Kidney epithelial cell (primary cell): ENCODE measurements around the gene TMEM179. TPM values are rescaled to one million over a fixed set of nuclear protein-coding genes. Genes with fewer than 3 reads are reported as not detected.

Experiments
- DNase-seq: peaks from one replicate; pipeline ENCODE4 v3.0.0-alpha.2; 2010; ENCODE audit warnings: low read depth
- H3K27me3 ChIP-seq: 2 replicates; pipeline ENCODE4 v1.6.0; 2011; ENCODE audit warnings: low read length; ENCODE audit not compliant: control insufficient read depth, insufficient read depth
- H3K36me3 ChIP-seq: 2 replicates; pipeline ENCODE4 v1.5.1; 2011; ENCODE audit warnings: low read length; ENCODE audit not compliant: control insufficient read depth, insufficient read depth
- H3K4me3 ChIP-seq: 2 replicates; pipeline ENCODE4 v1.5.1; 2011; ENCODE audit warnings: low read depth, mild to moderate bottlenecking, control low read depth, low read length
- total RNA-seq: library from RNA; depleted of rRNA; stranded (reverse); fragments of >200 nt; gene quantifications from 2 replicates; pipeline ENCODE4 v1.2.3, GENCODE V29; 2015
- TF ChIP-seq, protein P1 (sequence below): IDR thresholded peaks from 2 replicates; pipeline ENCODE4 v1.5.1; 2011; ENCODE audit warnings: mild to moderate bottlenecking, moderate library complexity, low read length, control low read depth, inconsistent platforms; ENCODE audit not compliant: insufficient read depth, poor library complexity, severe bottlenecking

The TMEM179 gene
- total RNA-seq, 1 donor from 2014 or later = not detected

DNA sequence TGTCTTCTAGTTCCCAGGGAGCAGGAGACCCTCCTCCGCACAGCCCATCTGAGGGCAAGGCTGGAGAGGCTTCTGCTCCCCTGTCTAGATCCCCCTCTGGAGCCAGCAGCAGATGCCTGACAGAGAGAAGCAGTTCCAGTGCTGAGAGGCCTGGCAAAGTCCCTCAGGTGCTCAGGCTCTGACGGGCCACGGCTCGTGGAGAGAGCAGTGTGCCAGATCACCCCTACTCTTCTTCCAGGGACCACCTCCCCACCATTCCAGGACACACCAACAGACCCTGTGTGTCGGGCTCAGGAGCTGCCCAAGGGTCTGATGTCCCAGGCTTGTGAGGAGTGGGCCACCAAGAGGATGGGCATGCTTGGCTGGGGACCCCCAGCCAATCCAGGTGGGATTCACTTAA is 47.5 kb downstream of the TMEM179 start:
- DNase-seq = no peak
- H3K4me3 ChIP-seq = no peak overlapping the region
- H3K27me3 ChIP-seq = peaks cover 40% of the 10 kb centered on the region
- no peaks in the 10 kb centered on the region for H3K36me3 ChIP-seq
- TF ChIP-seq, protein P1, sequence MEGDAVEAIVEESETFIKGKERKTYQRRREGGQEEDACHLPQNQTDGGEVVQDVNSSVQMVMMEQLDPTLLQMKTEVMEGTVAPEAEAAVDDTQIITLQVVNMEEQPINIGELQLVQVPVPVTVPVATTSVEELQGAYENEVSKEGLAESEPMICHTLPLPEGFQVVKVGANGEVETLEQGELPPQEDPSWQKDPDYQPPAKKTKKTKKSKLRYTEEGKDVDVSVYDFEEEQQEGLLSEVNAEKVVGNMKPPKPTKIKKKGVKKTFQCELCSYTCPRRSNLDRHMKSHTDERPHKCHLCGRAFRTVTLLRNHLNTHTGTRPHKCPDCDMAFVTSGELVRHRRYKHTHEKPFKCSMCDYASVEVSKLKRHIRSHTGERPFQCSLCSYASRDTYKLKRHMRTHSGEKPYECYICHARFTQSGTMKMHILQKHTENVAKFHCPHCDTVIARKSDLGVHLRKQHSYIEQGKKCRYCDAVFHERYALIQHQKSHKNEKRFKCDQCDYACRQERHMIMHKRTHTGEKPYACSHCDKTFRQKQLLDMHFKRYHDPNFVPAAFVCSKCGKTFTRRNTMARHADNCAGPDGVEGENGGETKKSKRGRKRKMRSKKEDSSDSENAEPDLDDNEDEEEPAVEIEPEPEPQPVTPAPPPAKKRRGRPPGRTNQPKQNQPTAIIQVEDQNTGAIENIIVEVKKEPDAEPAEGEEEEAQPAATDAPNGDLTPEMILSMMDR = no peak

DNA sequence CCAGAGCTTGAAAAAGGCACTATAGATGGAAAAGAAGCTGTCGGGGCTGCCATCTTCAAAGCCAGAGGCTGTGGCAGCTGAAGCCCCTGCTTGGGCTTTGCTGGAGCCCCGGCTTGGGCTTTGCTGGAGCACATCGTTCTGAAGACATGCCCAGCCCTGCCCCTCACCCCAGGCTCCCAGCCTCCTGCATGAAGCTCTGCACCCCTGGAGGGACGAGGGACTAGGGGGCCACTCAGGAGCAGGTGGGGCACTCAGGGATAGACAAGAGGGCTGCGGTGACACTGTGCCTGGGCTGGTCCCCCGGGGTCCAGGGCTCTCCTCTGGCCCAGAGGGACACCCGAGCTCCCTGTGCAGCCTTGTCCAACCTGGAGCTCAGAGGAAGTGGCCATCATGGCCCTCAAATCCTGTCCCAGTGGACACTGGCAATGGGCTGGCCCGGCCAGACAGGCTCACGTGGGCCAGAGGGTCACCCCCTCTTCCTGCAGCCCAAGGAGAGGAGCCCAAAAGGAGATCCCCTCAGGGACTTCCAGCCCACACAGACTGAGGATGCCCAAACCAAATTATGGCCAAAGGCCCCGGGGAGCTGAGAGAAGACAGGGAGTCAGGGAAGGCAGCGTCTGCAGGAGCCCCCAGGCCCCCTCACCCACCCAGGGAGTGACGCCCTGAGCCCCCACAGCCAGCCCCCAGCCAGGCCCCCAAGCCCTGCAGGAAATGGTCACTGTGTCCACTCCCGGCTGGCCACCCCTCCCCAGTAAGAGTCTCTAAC is 48.1 kb downstream of the TMEM179 start:
- Histone ChIP-seq H3K36me3 (no peaks in the 10 kb centered on the region), H3K4me3 (no peak overlapping the region), H3K27me3 (peaks cover 36% of the 10 kb centered on the region)
- TF ChIP-seq, protein P1 = no peak
- DNase-seq = no peak

DNA sequence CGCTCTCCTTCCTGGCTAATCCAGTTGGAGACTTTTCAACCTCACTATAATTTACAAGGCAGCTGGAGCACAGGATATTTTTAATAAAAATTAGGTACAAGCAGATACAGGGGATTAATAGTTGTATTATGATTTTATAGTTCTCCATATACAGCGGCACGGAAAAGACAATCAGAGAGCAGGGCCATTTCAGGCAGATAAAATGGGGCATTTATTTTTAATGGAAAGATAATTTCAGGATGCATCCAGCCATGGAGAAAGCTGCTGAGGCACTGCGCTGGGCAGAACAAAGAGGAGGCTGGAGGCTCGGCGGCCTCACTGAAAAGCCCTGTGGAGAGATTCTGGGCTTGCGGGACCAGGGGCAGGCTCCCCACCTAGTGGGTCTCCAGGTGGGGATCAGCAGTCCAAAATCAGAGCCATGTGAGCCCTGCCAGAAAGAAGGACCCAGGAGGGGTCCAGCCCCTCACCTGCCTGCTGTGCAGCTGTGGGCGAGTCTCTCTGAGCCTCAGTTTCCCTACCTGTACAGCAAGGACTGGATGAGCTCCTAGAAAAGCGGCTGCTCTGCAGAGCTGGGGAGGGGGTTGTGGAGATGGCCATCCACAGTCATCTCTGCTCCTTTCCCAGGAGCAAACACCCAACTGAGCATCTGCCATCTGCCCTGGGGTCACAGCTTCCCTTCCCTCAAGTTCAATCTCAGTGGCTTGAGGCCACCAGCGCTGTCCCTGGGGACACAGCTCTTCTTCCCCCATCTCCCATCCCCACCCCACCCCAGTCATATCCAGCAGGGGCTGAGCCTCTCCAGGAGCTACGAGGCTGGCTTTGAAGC is 48.9 kb downstream of the TMEM179 start:
- no peaks in the 10 kb centered on the region for H3K36me3 ChIP-seq
- H3K4me3 ChIP-seq = no peak overlapping the region
- DNase-seq = no peak
- TF ChIP-seq, protein P1 = no peak
- H3K27me3 ChIP-seq = peaks cover 28% of the 10 kb centered on the region

GRCh38 chr14:104554608-104555429 is 49.8 kb downstream of the TMEM179 start:
- Histone ChIP-seq H3K27me3 (peaks cover 20% of the 10 kb centered on the region), H3K36me3 (no peaks in the 10 kb centered on the region), H3K4me3 (no peak overlapping the region)
- no peak for DNase-seq
- TF ChIP-seq, protein P1 = no peak

DNA sequence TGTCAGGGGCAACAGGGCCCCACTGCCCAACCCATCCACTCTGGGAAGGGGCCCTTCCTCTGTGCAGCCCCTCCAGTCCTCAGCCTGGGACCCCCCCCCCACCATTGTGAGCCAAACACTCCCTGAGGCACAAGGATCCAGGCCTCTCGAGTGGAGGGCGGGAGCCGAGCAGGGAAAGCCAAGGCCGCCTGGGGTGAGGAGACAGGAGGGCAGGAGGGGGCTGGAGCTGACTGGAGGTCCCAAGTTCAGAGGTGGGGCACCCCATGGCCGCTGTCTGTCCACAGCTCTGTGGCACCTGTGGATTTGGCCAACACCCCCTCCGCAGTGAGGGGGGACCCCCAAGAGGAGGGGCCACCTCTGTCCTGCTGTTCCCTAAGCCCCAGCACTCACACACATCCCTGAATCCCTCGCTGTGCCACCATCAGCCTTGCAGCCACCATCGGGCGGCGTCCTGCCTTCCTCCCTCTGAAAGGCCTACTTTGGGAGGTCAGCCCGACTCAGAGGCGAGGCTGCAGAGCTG is 50.4 kb downstream of the TMEM179 start:
- no peak for DNase-seq
- Histone ChIP-seq H3K27me3 (peaks cover 19% of the 10 kb centered on the region), H3K36me3 (no peaks in the 10 kb centered on the region), H3K4me3 (no peak overlapping the region)
- TF ChIP-seq, protein P1 = no peak
